Right atrium auricular region (tissue), 2 donors: ENCODE results near the gene COL7A1. TPM values are rescaled to one million over a fixed set of nuclear protein-coding genes. Genes with fewer than 3 reads are reported as not detected.

Experiments
- DNase-seq: peaks from one replicate; pipeline ENCODE4 v3.0.0-alpha.2; 2019; ENCODE audit warnings: low spot score
- H3K27ac ChIP-seq, 2 donors: fragments of 200-600 bp; sonication (generic); 1 replicate in 1 of 2; 2 replicates in 1 of 2; pipeline ENCODE4 v1.5.1; 2016 to 2019
- H3K27me3 ChIP-seq, 2 donors: fragments of 200-600 bp; sonication (generic); one replicate each; pipeline versions ENCODE4 v1.5.1 to v1.6.0; 2017 to 2019
- H3K36me3 ChIP-seq: fragments of 200-600 bp; sonication (generic); one replicate; pipeline ENCODE4 v1.5.1; 2016
- H3K4me1 ChIP-seq, 2 donors: fragments of 200-600 bp; sonication (generic); one replicate each; pipeline versions ENCODE4 v1.5.1 to v1.6.0; 2017 to 2019
- H3K4me3 ChIP-seq, 2 donors: fragments of 200-600 bp; sonication (generic); 1 replicate in 1 of 2; 2 replicates in 1 of 2; pipeline ENCODE4 v1.5.1; 2017 to 2019; ENCODE audit warnings: mild to moderate bottlenecking in 1 of 2, moderate library complexity in 1 of 2
- H3K9me3 ChIP-seq, 2 donors: fragments of 200-600 bp; sonication (generic); one replicate each; pipeline ENCODE4 v1.5.1; 2019
- CTCF ChIP-seq, 2 donors: fragments of 200-600 bp; sonication (generic); IDR thresholded peaks; one replicate each; pipeline ENCODE4 v1.5.1; 2019; ENCODE audit warnings: antibody characterized with exemption in 2 of 2
- total RNA-seq, 2 donors: library from RNA; depleted of rRNA; stranded (reverse); fragments of >200 nt; gene quantifications; one replicate each; pipeline ENCODE4 v1.1.0, GENCODE V29; 2016

COL7A1 gene
- total RNA-seq, 2 donors from 2014 or later, result 1.9 to 2.6 TPM

- Histone ChIP-seq H3K27me3 (no peaks in the 10 kb centered on the region), H3K4me1 (peaks cover 0 to 55% of the 10 kb centered on the region in 2 donors)
- TF ChIP-seq CTCF (IDR thresholded peaks at IDR 0.05), result no peak
These were observed 6.5 kb upstream of the COL7A1 start for GRCh38 chr3:48601622-48601994.

GRCh38 chr3:48600711-48601621 lies 5.8 kb upstream of the COL7A1 start:
- Histone ChIP-seq H3K4me1 (peaks cover 0 to 61% of the 10 kb centered on the region in 2 donors), H3K9me3 (no peaks in the 10 kb centered on the region), H3K27me3 (no peaks in the 10 kb centered on the region), H3K27ac (peak overlapping the region; percentile 86 to 95), H3K36me3 (peaks cover 74% of the 10 kb centered on the region), H3K4me3 (no peak overlapping the region)
- DNase-seq, result no peak
- no peak for TF ChIP-seq CTCF (IDR thresholded peaks at IDR 0.05)

More at GRCh38 chr3:48601622-48601994, 6.5 kb upstream of the COL7A1 start:
- Histone ChIP-seq H3K9me3 (no peaks in the 10 kb centered on the region), H3K27ac (peak overlapping the region; percentile 86 to 95), H3K4me3 (no peak overlapping the region), H3K36me3 (peaks cover 79% of the 10 kb centered on the region)
- no peak for DNase-seq

- DNase-seq, result no peak
- H3K27me3 ChIP-seq, result no peaks in the 10 kb centered on the region
- no peaks in the 10 kb centered on the region for H3K9me3 ChIP-seq
- peaks cover 61% of the 10 kb centered on the region for H3K36me3 ChIP-seq
- H3K4me3 ChIP-seq, result no peak overlapping the region
- no peak for TF ChIP-seq CTCF (IDR thresholded peaks at IDR 0.05)
- H3K27ac ChIP-seq, result peak overlapping the region; percentile 86 to 95
- peaks cover 0 to 74% of the 10 kb centered on the region in 2 donors for H3K4me1 ChIP-seq
These were observed 4.6 kb upstream of the COL7A1 start for GRCh38 chr3:48599509-48600285.

- Histone ChIP-seq H3K9me3 (no peaks in the 10 kb centered on the region), H3K27ac (peak overlapping the region; percentile 86 to 95), H3K4me3 (no peak overlapping the region), H3K36me3 (peaks cover 55% of the 10 kb centered on the region), H3K27me3 (no peaks in the 10 kb centered on the region), H3K4me1 (peaks cover 0 to 80% of the 10 kb centered on the region in 2 donors)
- no peak for TF ChIP-seq CTCF (IDR thresholded peaks at IDR 0.05)
- no peak for DNase-seq
These were observed 4.0 kb upstream of the COL7A1 start for GRCh38 chr3:48599077-48599501.

GRCh38 chr3:48598323-48599076 lies 3.4 kb upstream of the COL7A1 start:
- no peak for TF ChIP-seq CTCF (IDR thresholded peaks at IDR 0.05)
- H3K27ac ChIP-seq, result peak overlapping the region; percentile 86 to 95
- no peaks in the 10 kb centered on the region for H3K27me3 ChIP-seq
- no peaks in the 10 kb centered on the region for H3K9me3 ChIP-seq
- peak; percentile 69 for DNase-seq
- H3K4me3 ChIP-seq, result no peak overlapping the region
- peaks cover 0 to 80% of the 10 kb centered on the region in 2 donors for H3K4me1 ChIP-seq
- H3K36me3 ChIP-seq, result peaks cover 49% of the 10 kb centered on the region
